HG02938 (cell line): ENCODE measurements around the gene PNLIPRP3.
A peak's percentile ranks its signal among the peaks of the same experiment; 100 is the strongest.
"Not testable (repeated sequence)": the region's sequence is repeated elsewhere in the genome, so short reads cannot be mapped to it uniquely, and the experiment has no call there.

Experiments
- ATAC-seq: cut with Tn5 transposase; IDR thresholded peaks from one replicate; pipeline ENCODE4 v1.9.1; 2021; ENCODE audit warnings: mild to moderate bottlenecking, moderate library complexity; ENCODE audit not compliant: unreplicated experiment

PNLIPRP3 gene

DNA sequence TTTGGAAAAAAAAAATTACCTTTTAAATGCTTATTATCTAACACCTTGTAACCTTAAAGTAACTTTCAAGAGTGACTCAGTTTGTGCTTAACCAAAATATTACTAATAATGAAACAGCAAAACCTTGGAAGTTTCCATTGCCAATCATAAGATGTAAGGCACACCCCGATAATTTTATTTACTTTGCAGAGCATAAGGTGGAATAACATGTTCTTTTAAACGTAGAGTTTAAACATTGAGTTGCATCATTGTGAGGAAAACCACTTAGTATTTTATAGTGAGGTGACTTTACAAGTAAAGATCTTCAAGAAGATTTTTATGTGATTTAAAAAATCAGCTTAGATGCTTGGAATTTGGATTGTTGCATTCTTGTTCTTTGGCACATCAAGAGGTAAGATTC, at the start of gene PNLIPRP3:
Gene PNLIPRP3 (plus strand): TSS at position 177 of the 400 bp plus-strand sequence. CDS start 166 bp downstream, at position 343.
- no peak for ATAC-seq

- no peak for ATAC-seq
Observed at GRCh38 chr10:116382290-116382689, 45.4 kb upstream of the PNLIPRP3 start.

DNA sequence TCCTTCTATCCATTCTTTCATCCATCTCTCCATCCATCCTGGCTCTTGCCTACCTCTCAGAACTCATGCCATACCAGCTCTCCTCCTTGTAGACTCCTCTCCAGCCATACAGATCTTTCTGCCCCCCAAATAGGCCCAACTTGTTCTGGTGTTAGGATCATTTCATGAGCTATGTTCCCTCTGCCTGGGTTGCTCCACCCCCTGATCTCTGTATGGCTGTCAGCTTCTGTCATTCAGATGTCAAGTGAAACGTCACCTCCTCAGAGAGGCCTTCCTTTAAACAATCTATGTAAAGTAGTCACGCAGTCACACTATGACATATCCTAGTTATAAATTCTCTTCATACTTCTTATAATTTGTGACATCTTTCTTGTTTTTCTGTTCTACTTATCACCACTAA, 42.3 kb upstream of the PNLIPRP3 start:
- no peak for ATAC-seq

DNA sequence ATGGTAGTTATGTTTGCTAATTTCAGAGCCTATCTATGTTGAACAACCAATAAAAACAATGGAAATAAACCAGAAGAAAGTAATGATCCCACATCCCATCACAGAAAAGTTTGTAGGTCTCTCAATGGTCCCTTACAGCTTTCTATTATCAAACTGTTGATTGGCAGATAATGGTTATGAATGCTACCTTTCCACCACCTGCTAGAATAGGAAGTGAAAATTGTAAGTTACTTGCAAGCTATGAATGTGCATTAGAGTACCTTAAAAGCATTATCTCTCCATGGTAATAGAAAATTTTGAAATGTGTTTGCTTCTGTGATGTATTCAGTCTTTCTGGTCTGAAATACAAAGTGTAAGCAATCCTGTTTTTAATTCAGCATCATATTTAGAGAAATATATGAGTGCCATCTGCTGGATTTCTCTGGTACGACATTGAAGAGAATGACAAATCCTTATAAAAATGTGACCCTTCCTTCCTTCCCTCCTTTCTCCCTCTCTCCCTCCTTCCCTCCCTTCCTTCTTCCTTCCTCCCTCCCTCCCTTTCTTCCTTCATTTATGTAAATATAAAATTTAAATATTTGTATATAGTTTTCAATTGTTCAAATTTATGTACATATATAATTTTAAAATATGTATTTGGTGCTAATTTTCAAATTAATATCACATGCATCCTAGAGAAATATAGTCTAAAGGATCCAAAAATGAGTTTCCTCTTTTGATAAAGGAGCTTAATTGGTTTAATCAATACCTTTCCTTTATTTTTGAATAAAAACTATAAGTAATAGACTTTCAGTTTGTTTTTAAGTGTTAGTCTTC, 41.4 kb upstream of the PNLIPRP3 start:
- ATAC-seq = peak; percentile 49

GRCh38 chr10:116393246-116393831, 34.3 kb upstream of the PNLIPRP3 start:
- ATAC-seq = not testable (repeated sequence)

DNA sequence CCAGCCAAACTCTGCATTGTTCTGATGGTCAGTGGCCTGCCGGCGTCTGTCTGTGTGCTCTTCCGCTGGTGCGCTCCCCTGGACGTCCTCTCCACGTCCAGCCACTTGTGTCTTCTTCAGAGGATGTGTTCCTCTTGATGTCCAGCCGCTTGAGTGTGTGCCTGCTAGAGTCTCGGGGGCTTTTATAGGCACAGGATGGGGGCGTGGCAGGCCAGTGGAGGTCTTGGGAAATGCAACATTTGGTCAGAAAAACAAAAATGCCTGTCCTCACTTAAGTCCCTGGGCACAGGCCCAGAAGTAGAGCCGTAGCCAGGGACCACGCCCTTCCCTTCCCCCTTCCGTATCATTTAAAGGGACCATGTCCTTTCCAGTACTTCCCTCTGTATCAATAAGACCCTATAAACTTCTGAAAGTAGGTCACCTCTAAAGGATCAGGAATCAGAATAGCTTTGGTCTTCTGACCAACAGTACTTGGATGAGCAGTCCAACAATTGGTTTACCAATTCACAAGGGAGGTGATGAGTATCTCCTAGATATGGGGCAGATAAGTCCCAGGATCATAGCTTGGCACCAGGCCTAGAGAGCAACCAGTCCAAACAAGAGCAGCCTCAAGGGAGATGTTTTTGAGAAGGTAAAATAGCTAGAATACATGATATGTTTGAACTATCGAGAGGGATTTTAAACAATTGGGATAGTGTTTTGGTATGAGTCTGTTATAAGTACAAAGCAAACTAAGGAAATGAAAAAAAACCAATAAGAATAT, 32.2 kb upstream of the PNLIPRP3 start:
- ATAC-seq = no peak

GRCh38 chr10:116398224-116398623, 29.4 kb upstream of the PNLIPRP3 start:
- no peak for ATAC-seq

GRCh38 chr10:116402858-116403257, 24.8 kb upstream of the PNLIPRP3 start:
- ATAC-seq = no peak

DNA sequence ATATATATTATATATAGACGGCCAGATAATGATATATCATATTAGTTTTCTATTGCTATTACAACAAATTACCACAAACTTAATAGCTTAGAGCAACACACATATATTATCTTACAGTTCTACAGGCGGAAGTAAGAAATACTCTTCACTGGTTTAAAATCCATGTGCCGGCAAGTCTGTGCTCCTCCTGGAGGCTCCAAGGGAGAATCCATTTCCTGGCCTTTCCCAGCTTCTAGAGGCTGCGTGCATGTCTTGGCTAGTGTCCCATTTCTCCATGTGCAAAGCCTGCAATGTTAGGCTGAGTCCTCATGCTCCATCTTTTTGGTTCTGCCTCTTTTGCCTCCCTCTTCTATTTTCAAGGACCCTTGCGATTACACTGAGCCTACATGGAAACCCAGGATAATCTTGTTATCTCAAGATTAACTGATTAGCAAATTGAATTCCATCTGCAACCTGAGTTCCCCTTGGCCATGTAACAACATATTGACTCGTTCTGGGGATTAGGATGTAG, 23.9 kb upstream of the PNLIPRP3 start:
- no peak for ATAC-seq

- peak; percentile 64 for ATAC-seq
Observed at GRCh38 chr10:116408719-116409118, 18.9 kb upstream of the PNLIPRP3 start.

- ATAC-seq = no peak
Observed at GRCh38 chr10:116410351-116410750, 17.3 kb upstream of the PNLIPRP3 start.

- no peak for ATAC-seq
Observed at GRCh38 chr10:116417821-116418220, 9.8 kb upstream of the PNLIPRP3 start.

DNA sequence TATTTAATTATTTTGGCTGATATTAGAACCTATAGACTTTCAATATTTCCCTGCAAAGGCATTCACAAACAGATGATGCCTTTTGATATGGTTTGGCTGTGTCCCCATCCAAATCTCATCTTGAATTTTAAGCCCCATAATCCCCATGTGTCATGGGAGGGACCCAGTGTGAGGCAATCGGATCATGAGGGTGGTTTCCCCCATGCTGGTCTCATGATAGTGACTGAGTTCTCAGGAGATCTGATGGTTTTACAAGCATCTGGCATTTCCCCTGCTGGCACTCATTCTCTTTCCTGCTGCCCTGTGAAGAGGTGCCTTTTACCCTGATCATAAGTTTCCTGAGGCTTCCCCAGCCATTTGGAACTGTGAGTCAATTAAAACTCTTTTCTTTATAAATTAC, 9.3 kb upstream of the PNLIPRP3 start:
- ATAC-seq = no peak

GRCh38 chr10:116421815-116422214, 5.8 kb upstream of the PNLIPRP3 start:
- ATAC-seq = no peak

- ATAC-seq = no peak
Observed at GRCh38 chr10:116429288-116429977, 1.8 kb downstream of the PNLIPRP3 start.

DNA sequence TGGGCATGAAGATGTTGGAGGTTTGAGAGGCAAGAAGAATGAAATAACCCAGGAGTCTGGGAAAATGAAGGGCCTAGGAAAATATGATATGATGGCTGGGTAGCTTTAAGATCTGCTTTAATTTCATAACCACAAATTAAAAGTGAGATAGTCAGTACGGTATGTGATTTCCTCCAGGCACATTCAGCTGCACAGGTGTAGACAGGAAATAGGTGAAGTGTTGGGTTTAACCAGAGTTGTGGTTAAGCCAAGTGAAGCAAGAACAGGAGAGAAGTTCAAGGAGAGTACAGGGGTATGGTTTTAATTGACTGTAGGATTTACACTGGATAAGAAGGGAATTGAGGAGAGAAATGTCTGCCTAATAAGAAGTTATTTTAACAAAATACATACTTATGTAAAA, 2.6 kb downstream of the PNLIPRP3 start:
- no peak for ATAC-seq

- ATAC-seq = no peak
Observed at GRCh38 chr10:116431598-116431997, 4.0 kb downstream of the PNLIPRP3 start.

DNA sequence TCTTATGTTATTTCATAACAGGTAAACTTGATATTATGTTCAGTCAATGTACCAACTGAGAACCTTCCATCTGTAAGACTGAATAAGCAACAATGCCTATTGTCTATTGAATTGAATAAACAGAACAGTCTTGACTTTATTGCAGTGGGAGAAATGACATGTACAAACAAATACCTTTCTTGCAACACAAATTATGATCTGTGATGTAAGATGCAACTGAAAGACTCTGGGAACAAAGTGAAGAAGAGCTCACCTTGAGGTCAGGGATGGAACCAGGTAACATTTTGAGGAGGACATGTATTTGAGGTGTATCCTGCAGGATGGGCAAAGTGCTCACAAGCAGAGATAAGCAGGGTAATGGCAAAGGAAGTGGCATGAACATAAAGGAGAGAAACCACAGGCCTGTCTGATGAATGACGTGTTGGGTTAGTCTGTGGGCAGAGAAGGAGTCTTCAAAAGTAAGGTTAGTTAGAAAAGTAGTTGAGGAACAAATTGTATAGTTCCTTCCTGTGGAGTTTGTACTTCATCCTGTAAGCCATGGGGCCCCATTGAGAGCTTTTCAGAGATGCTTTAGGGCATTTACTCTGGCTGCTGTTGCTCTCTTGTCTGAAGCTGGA, 9.5 kb downstream of the PNLIPRP3 start:
- no peak for ATAC-seq

DNA sequence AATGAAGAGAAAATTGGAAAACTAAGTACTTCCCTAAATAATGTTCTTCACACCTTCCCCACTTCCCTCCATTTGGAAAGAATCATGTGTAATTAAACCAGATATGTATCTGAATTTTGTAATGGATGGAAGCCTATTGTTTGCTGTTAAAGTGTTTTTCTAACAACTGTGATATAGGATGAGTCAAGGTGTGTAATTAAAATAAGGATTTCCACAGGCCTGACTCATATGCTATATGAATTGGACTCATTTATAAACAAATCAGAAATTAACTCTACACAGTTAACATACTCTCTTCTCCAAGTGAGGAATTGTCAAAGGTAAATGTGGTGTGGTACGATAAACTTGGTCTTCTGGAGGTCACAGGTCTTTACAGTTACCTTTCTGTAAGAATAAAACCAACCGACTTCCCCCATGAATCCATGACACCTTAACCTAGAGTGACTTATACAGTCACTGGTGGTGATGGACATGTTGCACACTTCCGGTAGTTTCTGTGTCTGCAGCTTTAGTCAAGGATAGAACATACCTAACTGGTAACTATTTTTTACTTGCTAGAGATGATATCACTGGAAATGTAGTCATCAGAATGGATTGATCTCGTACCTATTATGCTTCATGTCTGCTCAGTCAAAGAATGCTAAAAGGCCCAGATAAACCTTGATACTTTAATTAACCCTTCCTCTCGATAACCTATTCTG, 12.8 kb downstream of the PNLIPRP3 start:
- no peak for ATAC-seq
